Measurements from ENCODE around the gene KIF1B. TPM values are rescaled to one million over a fixed set of nuclear protein-coding genes. Genes with fewer than 3 reads are reported as not detected.

The KIF1B gene
- total RNA-seq, 3 donors from 2014 or later, result 35.6 to 62.2 (median 48.0) TPM

DNA sequence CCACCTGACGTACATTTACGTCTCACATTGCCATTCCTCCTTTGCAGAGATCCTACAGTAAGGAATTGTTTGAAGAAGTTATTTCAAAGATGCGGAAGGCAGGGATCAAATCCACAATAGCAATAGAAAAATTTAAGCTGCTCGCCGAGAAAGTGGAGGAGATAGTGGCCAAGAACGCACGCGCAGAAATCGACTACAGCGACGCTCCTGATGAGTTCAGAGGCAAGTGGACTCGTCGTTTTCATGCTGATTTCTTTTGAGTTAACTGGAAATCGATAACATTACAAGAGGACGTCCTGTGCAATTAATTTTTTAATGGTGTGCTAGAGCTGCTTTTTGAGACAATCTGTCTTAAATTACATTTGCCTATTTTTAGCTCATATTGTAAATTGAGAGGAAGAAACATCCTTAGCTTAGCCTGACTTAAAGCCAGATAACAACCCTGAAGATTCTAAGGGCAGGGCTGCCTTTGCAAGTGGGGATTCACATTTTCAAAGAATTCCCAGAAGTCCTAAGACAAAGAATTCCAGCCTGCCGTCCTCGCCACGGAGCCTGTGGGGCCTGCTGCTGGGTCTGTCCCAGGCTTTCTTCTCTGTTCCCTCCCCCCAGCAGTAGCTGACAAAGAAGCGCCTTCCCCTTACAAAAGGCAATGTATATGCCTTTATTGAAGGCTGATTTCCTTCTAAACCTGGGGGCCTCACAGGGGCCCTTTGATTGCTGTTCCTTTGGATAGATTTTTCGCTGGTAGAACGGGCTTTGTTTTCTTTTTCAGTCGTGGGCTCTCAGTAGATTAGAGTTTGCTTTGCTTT, 31.6 kb upstream of the KIF1B start:
- intact Hi-C loops (cut with DNase I, micrococcal nuclease), result no loop called here
- Histone ChIP-seq H3K4me1 (ENCODE audit: low read depth) (no peaks in the 10 kb centered on the region), H3K4me3 (no peak overlapping the region), H3K9me3 (no peaks in the 10 kb centered on the region), H3K36me3 (ENCODE audit: low read depth) (no peaks in the 10 kb centered on the region)
- TF ChIP-seq, protein P1, sequence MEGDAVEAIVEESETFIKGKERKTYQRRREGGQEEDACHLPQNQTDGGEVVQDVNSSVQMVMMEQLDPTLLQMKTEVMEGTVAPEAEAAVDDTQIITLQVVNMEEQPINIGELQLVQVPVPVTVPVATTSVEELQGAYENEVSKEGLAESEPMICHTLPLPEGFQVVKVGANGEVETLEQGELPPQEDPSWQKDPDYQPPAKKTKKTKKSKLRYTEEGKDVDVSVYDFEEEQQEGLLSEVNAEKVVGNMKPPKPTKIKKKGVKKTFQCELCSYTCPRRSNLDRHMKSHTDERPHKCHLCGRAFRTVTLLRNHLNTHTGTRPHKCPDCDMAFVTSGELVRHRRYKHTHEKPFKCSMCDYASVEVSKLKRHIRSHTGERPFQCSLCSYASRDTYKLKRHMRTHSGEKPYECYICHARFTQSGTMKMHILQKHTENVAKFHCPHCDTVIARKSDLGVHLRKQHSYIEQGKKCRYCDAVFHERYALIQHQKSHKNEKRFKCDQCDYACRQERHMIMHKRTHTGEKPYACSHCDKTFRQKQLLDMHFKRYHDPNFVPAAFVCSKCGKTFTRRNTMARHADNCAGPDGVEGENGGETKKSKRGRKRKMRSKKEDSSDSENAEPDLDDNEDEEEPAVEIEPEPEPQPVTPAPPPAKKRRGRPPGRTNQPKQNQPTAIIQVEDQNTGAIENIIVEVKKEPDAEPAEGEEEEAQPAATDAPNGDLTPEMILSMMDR (IDR thresholded peaks at IDR 0.05), result no peak
- ATAC-seq, result no peak
- no peak for DNase-seq

DNA sequence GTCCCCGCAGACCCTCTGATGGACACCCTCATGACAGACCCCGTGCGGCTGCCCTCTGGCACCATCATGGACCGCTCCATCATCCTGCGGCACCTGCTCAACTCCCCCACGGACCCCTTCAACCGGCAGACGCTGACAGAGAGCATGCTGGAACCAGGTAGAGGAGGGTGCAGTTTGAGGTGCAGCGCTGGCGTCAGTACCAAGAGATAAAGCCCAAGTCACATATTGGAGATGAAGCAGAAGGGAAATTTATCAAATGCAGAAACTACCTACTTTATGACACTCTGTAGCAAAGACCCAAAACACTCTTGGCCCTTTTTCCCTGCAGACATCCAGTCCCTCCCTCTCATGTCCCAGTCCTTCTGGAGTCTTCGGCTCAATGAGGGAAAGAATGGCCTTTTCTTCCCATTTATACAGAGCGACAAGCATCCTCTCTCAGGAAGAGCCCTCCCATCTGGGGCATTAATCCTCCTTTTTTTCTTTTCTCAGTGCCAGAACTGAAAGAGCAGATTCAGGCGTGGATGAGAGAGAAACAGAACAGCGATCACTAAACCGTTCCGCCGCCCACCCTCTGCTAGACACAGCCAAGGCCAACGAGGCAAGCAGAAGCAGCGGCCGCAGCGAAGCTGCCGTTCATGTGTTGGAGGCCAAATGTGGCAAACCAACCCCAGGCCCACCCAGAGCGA, 30.8 kb upstream of the KIF1B start:
- no peaks in the 10 kb centered on the region for H3K9me3 ChIP-seq
- H3K36me3 ChIP-seq (ENCODE audit: low read depth), result no peaks in the 10 kb centered on the region
- TF ChIP-seq, protein P1 (IDR thresholded peaks at IDR 0.05), result no peak
- H3K4me1 ChIP-seq (ENCODE audit: low read depth), result no peaks in the 10 kb centered on the region
- no peak for ATAC-seq
- no peak for DNase-seq
- H3K4me3 ChIP-seq, result no peak overlapping the region
- intact Hi-C loops (cut with DNase I, micrococcal nuclease), result no loop called here

DNA sequence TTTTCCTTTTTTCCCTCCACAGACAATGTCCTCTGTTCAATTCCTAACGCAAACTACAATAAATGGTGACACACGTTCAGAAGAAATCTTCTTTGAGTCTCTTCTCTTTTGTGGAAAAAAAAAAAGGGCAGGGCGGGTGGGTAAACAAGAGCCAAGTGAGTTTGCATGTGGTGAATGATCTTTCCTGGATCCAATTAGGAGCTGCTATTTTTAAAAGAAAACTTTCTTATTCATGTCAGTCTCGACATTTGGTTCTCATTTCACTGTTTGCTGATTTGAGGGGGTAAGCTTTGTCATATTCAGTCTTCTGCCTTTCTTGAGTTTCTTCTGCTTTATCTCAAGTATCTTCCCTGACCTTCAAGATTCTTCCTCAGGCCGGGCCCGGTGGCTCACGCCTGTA, 29.2 kb upstream of the KIF1B start:
- intact Hi-C loops (cut with DNase I, micrococcal nuclease), result no loop called here
- H3K4me3 ChIP-seq, result no peak overlapping the region
- H3K36me3 ChIP-seq (ENCODE audit: low read depth), result no peaks in the 10 kb centered on the region
- no peak for ATAC-seq
- no peak for DNase-seq
- H3K9me3 ChIP-seq, result no peaks in the 10 kb centered on the region
- TF ChIP-seq, protein P1 (IDR thresholded peaks at IDR 0.05), result no peak
- no peaks in the 10 kb centered on the region for H3K4me1 ChIP-seq (ENCODE audit: low read depth)

DNA sequence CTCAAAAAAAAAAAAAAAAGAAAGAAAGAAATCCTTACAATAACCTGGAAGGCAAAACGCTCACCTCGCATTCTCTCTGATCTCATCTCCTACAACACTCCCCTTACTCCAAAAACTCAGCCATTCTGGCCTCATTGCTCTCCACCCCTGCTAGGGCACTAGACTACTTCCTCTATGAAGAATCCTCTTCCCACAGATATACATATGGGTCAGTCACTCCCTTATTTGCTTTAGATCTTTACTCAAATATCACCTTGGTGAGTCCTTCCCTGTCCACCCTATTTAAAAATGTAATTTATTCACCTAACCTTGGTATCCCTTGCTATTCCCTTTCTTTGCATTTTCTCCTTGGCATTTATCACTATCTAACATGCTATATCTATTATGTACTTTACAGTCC, 24.6 kb upstream of the KIF1B start:
- DNase-seq (no peak), ATAC-seq (peak; percentile 83)
- TF ChIP-seq, protein P1 (IDR thresholded peaks at IDR 0.05), result no peak
- H3K4me1 ChIP-seq (ENCODE audit: low read depth), result no peaks in the 10 kb centered on the region
- H3K9me3 ChIP-seq, result no peaks in the 10 kb centered on the region
- no peak overlapping the region for H3K4me3 ChIP-seq
- no peaks in the 10 kb centered on the region for H3K36me3 ChIP-seq (ENCODE audit: low read depth)
- intact Hi-C loops (cut with DNase I, micrococcal nuclease), result no loop called here

DNA sequence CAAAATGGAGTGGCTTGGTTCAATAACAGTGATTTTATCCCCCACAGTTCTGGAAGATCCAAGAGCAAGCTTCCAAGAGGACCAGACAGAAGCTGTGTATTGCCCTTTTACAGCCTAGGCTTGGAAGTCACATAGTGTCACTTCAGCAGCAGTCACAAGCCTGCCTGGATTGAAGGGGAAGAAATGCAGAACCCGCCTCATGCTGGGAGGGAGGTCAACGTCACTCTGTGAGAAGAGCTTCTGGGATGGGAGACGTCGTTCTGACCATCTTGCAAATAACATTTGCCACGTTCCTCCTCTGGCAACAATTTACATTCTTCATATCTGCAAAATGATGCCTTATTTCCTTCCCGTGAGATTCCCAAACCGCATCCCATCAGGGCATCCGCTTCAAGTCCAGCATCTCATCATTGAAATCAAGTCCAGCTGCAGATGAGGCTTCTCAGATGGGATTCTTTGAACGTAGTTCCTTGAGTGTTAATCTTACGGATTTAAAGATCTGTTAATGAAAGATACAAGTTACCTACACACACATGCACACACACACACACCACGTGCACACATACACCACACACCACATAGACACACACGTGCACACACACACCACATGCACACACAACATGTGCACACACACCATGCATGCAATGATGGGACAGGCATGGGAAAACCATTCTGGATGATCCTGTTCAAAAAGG, 23.9 kb upstream of the KIF1B start:
- intact Hi-C loops (cut with DNase I, micrococcal nuclease), result no loop called here
- H3K9me3 ChIP-seq, result no peaks in the 10 kb centered on the region
- TF ChIP-seq, protein P1 (IDR thresholded peaks at IDR 0.05), result no peak
- no peak overlapping the region for H3K4me3 ChIP-seq
- no peaks in the 10 kb centered on the region for H3K36me3 ChIP-seq (ENCODE audit: low read depth)
- ATAC-seq, result no peak
- H3K4me1 ChIP-seq (ENCODE audit: low read depth), result no peaks in the 10 kb centered on the region
- no peak for DNase-seq

Data from mucosa of descending colon (tissue), 3 donors.